ENCODE data around the gene LAPTM5. TPM values are rescaled to one million over a fixed set of nuclear protein-coding genes. Genes with fewer than 3 reads are reported as not detected.

Gene LAPTM5
- total and polyA plus RNA-seq, 10 of the 15 experiments (the other 5 are each of a cell fraction or from before 2014, with no cell fraction given) = 24.1 to 1,034 (median 687) TPM

DNA sequence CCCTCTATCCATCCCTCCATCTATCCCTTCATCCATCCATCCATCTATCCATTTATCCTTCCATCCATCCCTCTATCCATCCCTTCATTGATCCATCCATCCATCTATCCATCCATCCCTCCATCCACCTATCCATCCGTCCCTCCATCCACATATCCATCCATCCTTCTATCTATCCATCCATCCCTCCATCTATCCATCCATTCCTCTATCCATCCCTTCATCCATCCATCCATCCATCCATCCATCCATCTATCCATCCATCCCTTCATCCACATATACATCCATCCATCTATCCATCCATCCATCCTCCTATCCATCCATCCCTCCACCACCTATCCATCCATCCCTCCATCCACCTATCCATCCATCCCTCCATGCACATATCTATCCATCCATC, 57.8 kb downstream of the LAPTM5 start:
- no peaks in the 10 kb centered on the region for H3K36me3 ChIP-seq (ENCODE audit: control insufficient read depth in 2 of 2, insufficient read depth in 2 of 2, low read length in 1 of 2)
- SMC1A ChIA-PET (ENCODE audit: uncharacterized antibody, unreplicated experiment) = no interaction called here
- no peak overlapping the region for H3K4me3 ChIP-seq
- 5% methylated on average over 1 of the region's 1 CpG for WGBS (ENCODE audit: insufficient coverage, insufficient replicate concordance, low lambda C conversion rate, missing lambda C conversion rate)
- peaks cover 0 to 4% of the 10 kb centered on the region in 2 experiments; a peak in 2 of 4 replicates for H3K27me3 ChIP-seq (replicated peaks in 1 of 2; ENCODE audit: control insufficient read depth in 2 of 2, insufficient read depth in 2 of 2, low read length in 1 of 2)
- in situ Hi-C loops (cut with MboI) = no loop called here
- H4K20me1 ChIP-seq (ENCODE audit: control insufficient read depth, insufficient read depth) = no peaks in the 10 kb centered on the region
- RAD21 ChIA-PET (ENCODE audit: unreplicated experiment) = no interaction called here
- no peaks in the 10 kb centered on the region for H3K79me2 ChIP-seq (ENCODE audit: control insufficient read depth, insufficient read depth, low read length)
- TF ChIP-seq CREB1 (IDR thresholded peaks at IDR 0.05; ENCODE audit: low read depth) (no peak), MTA2 (IDR thresholded peaks at IDR 0.05; ENCODE audit: low read depth) (no peak), NFXL1 (IDR thresholded peaks at IDR 0.05; ENCODE audit: borderline replicate concordance) (no peak), ZNF24 (IDR thresholded peaks at IDR 0.05) (no peak), SP1 (IDR thresholded peaks at IDR 0.05; ENCODE audit: low read depth, low read length) (no peak), JUND (IDR thresholded peaks at IDR 0.05; ENCODE audit: low read depth, low read length) (no peak), NR2C2 (IDR thresholded peaks at IDR 0.05; ENCODE audit: borderline replicate concordance, control insufficient read depth, insufficient read length, low read depth) (no peak), NFYB (IDR thresholded peaks at IDR 0.05; ENCODE audit: insufficient read depth, low read depth, low read length) (no peak), EP300 (IDR thresholded peaks at IDR 0.05; ENCODE audit: borderline replicate concordance in 1 of 2, control insufficient read depth in 1 of 2, low read depth in 2 of 2, low read length in 2 of 2) (no peak)
- TF ChIP-seq, protein P1, sequence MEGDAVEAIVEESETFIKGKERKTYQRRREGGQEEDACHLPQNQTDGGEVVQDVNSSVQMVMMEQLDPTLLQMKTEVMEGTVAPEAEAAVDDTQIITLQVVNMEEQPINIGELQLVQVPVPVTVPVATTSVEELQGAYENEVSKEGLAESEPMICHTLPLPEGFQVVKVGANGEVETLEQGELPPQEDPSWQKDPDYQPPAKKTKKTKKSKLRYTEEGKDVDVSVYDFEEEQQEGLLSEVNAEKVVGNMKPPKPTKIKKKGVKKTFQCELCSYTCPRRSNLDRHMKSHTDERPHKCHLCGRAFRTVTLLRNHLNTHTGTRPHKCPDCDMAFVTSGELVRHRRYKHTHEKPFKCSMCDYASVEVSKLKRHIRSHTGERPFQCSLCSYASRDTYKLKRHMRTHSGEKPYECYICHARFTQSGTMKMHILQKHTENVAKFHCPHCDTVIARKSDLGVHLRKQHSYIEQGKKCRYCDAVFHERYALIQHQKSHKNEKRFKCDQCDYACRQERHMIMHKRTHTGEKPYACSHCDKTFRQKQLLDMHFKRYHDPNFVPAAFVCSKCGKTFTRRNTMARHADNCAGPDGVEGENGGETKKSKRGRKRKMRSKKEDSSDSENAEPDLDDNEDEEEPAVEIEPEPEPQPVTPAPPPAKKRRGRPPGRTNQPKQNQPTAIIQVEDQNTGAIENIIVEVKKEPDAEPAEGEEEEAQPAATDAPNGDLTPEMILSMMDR (IDR thresholded peaks at IDR 0.05 in 2 of 3, conservative IDR thresholded peaks at IDR 0.05 in 1 of 3; ENCODE audit: control insufficient read depth in 2 of 3, extremely low read depth in 1 of 3, insufficient read depth in 1 of 3, low read depth in 3 of 3, low read length in 3 of 3) = no peak
- TF ChIP-seq, protein P2, sequence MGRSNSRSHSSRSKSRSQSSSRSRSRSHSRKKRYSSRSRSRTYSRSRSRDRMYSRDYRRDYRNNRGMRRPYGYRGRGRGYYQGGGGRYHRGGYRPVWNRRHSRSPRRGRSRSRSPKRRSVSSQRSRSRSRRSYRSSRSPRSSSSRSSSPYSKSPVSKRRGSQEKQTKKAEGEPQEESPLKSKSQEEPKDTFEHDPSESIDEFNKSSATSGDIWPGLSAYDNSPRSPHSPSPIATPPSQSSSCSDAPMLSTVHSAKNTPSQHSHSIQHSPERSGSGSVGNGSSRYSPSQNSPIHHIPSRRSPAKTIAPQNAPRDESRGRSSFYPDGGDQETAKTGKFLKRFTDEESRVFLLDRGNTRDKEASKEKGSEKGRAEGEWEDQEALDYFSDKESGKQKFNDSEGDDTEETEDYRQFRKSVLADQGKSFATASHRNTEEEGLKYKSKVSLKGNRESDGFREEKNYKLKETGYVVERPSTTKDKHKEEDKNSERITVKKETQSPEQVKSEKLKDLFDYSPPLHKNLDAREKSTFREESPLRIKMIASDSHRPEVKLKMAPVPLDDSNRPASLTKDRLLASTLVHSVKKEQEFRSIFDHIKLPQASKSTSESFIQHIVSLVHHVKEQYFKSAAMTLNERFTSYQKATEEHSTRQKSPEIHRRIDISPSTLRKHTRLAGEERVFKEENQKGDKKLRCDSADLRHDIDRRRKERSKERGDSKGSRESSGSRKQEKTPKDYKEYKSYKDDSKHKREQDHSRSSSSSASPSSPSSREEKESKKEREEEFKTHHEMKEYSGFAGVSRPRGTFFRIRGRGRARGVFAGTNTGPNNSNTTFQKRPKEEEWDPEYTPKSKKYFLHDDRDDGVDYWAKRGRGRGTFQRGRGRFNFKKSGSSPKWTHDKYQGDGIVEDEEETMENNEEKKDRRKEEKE (IDR thresholded peaks at IDR 0.05) = no peak
- TF ChIP-seq, protein P3, sequence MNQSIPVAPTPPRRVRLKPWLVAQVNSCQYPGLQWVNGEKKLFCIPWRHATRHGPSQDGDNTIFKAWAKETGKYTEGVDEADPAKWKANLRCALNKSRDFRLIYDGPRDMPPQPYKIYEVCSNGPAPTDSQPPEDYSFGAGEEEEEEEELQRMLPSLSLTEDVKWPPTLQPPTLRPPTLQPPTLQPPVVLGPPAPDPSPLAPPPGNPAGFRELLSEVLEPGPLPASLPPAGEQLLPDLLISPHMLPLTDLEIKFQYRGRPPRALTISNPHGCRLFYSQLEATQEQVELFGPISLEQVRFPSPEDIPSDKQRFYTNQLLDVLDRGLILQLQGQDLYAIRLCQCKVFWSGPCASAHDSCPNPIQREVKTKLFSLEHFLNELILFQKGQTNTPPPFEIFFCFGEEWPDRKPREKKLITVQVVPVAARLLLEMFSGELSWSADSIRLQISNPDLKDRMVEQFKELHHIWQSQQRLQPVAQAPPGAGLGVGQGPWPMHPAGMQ (IDR thresholded peaks at IDR 0.05; ENCODE audit: borderline replicate concordance) = no peak
- FAIRE-seq (no peak), ATAC-seq (no peak), DNase-seq (ENCODE audit: low read depth, low spot score) (no peak)
- no peak overlapping the region for H3K4me2 ChIP-seq (ENCODE audit: control insufficient read depth, insufficient read depth)
- no peaks in the 10 kb centered on the region for H3K9me3 ChIP-seq (replicated peaks; ENCODE audit: control insufficient read depth, insufficient read depth, low read length)
- H3K4me1 ChIP-seq (ENCODE audit: control insufficient read depth, insufficient read depth, low read length) = no peaks in the 10 kb centered on the region; the same call in 1 of the 2 replicates
- H3K9ac ChIP-seq (ENCODE audit: control insufficient read depth, insufficient read depth, low read length) = no peak overlapping the region
- H2AFZ ChIP-seq (ENCODE audit: control insufficient read depth, low read depth, low read length) = no peak overlapping the region
- BruUV-seq (replicated peaks) = no TSS peak
- POLR2A ChIA-PET = no interaction called here
- no peak overlapping the region for H3K27ac ChIP-seq (ENCODE audit: control insufficient read depth, insufficient read depth)
- CTCF ChIA-PET = no interaction called here
- intact Hi-C loops (cut with micrococcal nuclease; ENCODE audit: unreplicated experiment) = no loop called here

Data from GM12878 (cell line).